H1 (cell line): ENCODE results near the gene RO60. TPM values are rescaled to one million over a fixed set of nuclear protein-coding genes. Genes with fewer than 3 reads are reported as not detected.

Experiments used
- E2F6 ChIP-seq: IDR thresholded peaks from 2 replicates; pipeline ENCODE4 v1.6.1; 2012; ENCODE audit warnings: inconsistent platforms
- JUN ChIP-seq: IDR thresholded peaks from 2 replicates; pipeline ENCODE4 v1.6.1; 2011; ENCODE audit warnings: low read depth, mild to moderate bottlenecking, improper control_type of control experiment, low read length
- KDM5A ChIP-seq: fragments of 200-600 bp; IDR thresholded peaks from 2 replicates; pipeline ENCODE4 v1.7.1; 2012; ENCODE audit warnings: mild to moderate bottlenecking, low read length, inconsistent platforms, mixed read lengths
- TEAD4 ChIP-seq: IDR thresholded peaks from 2 replicates; pipeline ENCODE4 v1.6.1; 2012; ENCODE audit warnings: low read depth, low read length, inconsistent platforms, mixed read lengths
- polyA plus RNA-seq, 7 experiments: library from polyadenylated mRNA; depleted of rRNA in 3 of 7; stranded (reverse) in 5 of 7; unstranded in 2 of 7; fragments of >200 nt in 5 of 7; fragments of 200-250 nt in 2 of 7; gene quantifications; 1 replicate in 5 of 7; 2 replicates in 1 of 7; 4 replicates in 1 of 7; pipeline versions ENCODE4 v1.2.1 to v1.2.3, GENCODE V29; 2011 to 2013; ENCODE audit warnings: missing spikeins in 2 of 7, mixed read lengths in 2 of 7
- total RNA-seq: library from RNA; stranded (reverse); fragmentation: NEBNext Ultra II Directional; extraction: Animal tissue kit (Norgen Biotek cat#: 25700); gene quantifications from 2 replicates; pipeline ENCODE4 v1.2.1, GENCODE V29; 2021
- TF ChIP-seq, protein P1 (sequence below): fragments of 300-600 bp; sonication (generic); IDR thresholded peaks from 2 replicates; pipeline ENCODE4 v1.7.1; 2012; ENCODE audit warnings: low read length, moderate library complexity, mild to moderate bottlenecking, inconsistent platforms; ENCODE audit not compliant: insufficient replicate concordance
- TF ChIP-seq, protein P2 (sequence below), 3 experiments: IDR thresholded peaks; 1 replicate in 2 of 3; 2 replicates in 1 of 3; pipeline versions ENCODE4 v1.5.1 to v1.6.1; 2011; ENCODE audit warnings: low read length in 3 of 3, mild to moderate bottlenecking in 3 of 3, inconsistent platforms in 2 of 3, low read depth in 1 of 3, moderate library complexity in 1 of 3; ENCODE audit not compliant: insufficient read depth in 1 of 3; ENCODE audit errors: control extremely low read depth in 1 of 3

The RO60 gene
- total and polyA plus RNA-seq, 2 of the 8 experiments (the other 6 are each of a cell fraction or from before 2014, with no cell fraction given), result 13.6 to 103 TPM

GRCh38 chr1:193054169-193054675 lies 5.2 kb upstream of the RO60 start (continued):
- TF ChIP-seq, protein P1, sequence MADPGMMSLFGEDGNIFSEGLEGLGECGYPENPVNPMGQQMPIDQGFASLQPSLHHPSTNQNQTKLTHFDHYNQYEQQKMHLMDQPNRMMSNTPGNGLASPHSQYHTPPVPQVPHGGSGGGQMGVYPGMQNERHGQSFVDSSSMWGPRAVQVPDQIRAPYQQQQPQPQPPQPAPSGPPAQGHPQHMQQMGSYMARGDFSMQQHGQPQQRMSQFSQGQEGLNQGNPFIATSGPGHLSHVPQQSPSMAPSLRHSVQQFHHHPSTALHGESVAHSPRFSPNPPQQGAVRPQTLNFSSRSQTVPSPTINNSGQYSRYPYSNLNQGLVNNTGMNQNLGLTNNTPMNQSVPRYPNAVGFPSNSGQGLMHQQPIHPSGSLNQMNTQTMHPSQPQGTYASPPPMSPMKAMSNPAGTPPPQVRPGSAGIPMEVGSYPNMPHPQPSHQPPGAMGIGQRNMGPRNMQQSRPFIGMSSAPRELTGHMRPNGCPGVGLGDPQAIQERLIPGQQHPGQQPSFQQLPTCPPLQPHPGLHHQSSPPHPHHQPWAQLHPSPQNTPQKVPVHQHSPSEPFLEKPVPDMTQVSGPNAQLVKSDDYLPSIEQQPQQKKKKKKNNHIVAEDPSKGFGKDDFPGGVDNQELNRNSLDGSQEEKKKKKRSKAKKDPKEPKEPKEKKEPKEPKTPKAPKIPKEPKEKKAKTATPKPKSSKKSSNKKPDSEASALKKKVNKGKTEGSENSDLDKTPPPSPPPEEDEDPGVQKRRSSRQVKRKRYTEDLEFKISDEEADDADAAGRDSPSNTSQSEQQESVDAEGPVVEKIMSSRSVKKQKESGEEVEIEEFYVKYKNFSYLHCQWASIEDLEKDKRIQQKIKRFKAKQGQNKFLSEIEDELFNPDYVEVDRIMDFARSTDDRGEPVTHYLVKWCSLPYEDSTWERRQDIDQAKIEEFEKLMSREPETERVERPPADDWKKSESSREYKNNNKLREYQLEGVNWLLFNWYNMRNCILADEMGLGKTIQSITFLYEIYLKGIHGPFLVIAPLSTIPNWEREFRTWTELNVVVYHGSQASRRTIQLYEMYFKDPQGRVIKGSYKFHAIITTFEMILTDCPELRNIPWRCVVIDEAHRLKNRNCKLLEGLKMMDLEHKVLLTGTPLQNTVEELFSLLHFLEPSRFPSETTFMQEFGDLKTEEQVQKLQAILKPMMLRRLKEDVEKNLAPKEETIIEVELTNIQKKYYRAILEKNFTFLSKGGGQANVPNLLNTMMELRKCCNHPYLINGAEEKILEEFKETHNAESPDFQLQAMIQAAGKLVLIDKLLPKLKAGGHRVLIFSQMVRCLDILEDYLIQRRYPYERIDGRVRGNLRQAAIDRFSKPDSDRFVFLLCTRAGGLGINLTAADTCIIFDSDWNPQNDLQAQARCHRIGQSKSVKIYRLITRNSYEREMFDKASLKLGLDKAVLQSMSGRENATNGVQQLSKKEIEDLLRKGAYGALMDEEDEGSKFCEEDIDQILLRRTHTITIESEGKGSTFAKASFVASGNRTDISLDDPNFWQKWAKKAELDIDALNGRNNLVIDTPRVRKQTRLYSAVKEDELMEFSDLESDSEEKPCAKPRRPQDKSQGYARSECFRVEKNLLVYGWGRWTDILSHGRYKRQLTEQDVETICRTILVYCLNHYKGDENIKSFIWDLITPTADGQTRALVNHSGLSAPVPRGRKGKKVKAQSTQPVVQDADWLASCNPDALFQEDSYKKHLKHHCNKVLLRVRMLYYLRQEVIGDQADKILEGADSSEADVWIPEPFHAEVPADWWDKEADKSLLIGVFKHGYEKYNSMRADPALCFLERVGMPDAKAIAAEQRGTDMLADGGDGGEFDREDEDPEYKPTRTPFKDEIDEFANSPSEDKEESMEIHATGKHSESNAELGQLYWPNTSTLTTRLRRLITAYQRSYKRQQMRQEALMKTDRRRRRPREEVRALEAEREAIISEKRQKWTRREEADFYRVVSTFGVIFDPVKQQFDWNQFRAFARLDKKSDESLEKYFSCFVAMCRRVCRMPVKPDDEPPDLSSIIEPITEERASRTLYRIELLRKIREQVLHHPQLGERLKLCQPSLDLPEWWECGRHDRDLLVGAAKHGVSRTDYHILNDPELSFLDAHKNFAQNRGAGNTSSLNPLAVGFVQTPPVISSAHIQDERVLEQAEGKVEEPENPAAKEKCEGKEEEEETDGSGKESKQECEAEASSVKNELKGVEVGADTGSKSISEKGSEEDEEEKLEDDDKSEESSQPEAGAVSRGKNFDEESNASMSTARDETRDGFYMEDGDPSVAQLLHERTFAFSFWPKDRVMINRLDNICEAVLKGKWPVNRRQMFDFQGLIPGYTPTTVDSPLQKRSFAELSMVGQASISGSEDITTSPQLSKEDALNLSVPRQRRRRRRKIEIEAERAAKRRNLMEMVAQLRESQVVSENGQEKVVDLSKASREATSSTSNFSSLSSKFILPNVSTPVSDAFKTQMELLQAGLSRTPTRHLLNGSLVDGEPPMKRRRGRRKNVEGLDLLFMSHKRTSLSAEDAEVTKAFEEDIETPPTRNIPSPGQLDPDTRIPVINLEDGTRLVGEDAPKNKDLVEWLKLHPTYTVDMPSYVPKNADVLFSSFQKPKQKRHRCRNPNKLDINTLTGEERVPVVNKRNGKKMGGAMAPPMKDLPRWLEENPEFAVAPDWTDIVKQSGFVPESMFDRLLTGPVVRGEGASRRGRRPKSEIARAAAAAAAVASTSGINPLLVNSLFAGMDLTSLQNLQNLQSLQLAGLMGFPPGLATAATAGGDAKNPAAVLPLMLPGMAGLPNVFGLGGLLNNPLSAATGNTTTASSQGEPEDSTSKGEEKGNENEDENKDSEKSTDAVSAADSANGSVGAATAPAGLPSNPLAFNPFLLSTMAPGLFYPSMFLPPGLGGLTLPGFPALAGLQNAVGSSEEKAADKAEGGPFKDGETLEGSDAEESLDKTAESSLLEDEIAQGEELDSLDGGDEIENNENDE, result no peak
- TF ChIP-seq TEAD4 (no peak), KDM5A (no peak), JUN (no peak), E2F6 (no peak)
- TF ChIP-seq, protein P2, sequence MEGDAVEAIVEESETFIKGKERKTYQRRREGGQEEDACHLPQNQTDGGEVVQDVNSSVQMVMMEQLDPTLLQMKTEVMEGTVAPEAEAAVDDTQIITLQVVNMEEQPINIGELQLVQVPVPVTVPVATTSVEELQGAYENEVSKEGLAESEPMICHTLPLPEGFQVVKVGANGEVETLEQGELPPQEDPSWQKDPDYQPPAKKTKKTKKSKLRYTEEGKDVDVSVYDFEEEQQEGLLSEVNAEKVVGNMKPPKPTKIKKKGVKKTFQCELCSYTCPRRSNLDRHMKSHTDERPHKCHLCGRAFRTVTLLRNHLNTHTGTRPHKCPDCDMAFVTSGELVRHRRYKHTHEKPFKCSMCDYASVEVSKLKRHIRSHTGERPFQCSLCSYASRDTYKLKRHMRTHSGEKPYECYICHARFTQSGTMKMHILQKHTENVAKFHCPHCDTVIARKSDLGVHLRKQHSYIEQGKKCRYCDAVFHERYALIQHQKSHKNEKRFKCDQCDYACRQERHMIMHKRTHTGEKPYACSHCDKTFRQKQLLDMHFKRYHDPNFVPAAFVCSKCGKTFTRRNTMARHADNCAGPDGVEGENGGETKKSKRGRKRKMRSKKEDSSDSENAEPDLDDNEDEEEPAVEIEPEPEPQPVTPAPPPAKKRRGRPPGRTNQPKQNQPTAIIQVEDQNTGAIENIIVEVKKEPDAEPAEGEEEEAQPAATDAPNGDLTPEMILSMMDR (IDR thresholded peaks at IDR 0.05; ENCODE audit: control extremely low read depth in 1 of 3, insufficient read depth in 1 of 3, low read depth in 1 of 3, low read length in 3 of 3), result no peak
